Stimulated activated CD4-positive, alpha-beta T cell treated with anti-CD3 and anti-CD28 coated beads, Interleukin-4, amount 100 ng/mL, for 4 hours (primary cell): ENCODE results near the gene MMP21.

Experiments
- DNase-seq, 2 experiments: peaks; one replicate each; pipeline ENCODE4 v3.0.0-alpha.2; 2020

Gene MMP21

GRCh38 chr10:125775491-125776106 is at the start of gene MMP21:
MMP21 (minus strand) TSS chr10:125775821; CDS start chr10:125775821, 0 bp downstream.
- DNase-seq = no peak

GRCh38 chr10:125824736-125825135 is 49.1 kb upstream of the MMP21 start:
- DNase-seq = no peak

- no peak for DNase-seq
Observed at GRCh38 chr10:125823663-125824251, 48.1 kb upstream of the MMP21 start.

DNA sequence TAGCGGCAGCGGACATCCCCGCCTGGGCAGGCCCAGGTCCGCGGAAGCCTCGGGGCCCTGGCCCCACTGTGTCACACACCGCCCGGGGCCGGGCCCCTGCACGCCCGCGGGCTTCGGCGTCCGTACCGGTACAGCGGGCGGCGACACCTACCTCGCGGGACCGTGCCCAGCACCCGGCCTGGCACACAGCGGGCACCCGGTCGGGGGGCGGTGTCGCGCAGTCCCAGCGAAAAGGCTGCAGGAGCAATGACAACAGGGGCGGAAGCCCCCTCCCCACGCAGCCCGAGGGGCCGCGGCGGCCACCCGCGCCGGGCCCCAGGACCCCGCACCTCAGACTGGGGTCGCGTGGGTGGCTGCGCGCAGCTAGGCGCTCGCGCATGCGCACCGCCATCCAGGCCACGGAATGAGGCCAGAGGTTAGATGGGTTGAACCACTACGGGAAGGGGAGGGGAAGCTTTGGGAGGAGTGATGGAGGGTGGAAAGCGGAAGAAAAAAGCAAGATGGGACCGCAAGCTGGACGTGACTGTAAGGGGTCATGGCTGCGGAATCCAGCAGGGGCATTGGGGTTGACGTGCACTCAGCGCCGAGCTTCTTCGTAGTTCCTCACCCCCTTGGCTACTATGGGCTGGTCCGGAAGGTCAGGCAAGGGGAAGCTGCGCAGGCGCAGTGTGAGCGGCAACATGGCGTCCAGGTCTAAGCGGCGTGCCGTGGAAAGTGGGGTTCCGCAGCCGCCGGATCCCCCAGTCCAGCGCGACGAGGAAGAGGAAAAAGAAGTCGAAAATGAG is 47.4 kb upstream of the MMP21 start, which contains the start of the genes BCCIP and UROS:
BCCIP (plus strand) TSS at position 669 of the 785 bp plus-strand sequence; CDS start at position 681, 12 bp downstream.
UROS (minus strand) TSS at position 381 of the 785 bp plus-strand sequence. CDS start 6,759 bp downstream, outside the sequence.
- peak; percentile 88 for DNase-seq

DNA sequence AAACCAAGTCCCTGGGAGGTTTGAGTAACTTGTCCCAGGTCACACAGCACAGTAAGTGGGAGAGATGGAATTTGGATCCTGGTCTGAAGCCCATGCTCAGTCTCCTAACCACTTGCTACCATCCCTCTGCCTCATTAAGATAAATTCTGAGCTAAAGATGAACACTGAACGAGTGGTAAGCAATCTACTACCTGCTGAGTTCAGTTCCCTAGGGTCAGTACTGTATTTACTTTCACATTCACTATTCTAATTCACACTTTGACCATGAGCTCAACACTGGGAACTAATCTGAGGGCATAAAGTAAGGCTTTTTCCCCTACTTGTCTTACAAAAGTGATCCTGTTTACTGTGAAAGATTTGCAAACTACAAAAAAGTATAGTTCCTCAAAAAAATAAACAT is 45.1 kb upstream of the MMP21 start:
- no peak for DNase-seq

- no peak for DNase-seq
Observed at GRCh38 chr10:125817337-125817946, 41.8 kb upstream of the MMP21 start.

DNA sequence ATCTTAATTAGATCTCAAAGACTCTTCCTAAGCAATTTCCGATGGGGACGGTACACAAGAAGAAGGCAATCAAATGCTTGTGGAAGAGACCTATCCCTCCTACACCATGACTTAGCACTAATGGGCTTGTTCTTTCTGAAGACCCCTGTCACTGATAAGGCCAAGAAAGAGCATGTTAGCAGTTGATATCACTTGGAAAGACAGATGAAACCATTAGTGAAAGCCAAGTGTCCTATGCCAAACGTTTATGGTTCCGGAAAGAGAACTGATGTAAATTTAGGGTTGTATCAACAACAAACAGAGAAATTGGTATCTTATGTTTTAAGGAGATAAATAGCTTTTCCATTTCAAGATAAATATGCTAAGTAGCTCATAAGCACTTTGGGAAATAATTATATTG is 40.9 kb upstream of the MMP21 start:
- DNase-seq = no peak

DNA sequence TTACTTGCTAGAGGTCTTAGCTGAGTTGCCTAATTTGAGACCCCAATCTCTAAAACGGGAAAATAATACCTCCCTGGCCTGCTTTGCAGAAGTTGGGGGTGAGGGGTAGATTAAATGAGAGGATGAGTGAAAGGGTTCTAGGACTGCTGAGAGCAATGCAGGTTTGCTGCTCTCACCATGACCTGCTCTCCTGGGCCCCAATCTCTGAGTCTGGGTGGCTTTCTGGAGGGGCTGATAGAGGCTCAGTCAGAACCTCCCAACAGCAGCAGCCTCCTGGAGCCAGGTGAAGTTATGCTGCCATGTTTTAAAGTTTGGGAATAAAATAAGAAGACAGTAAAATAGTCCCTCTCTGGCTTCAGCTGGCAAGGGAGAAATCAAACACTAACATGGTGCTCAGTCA is 40.1 kb upstream of the MMP21 start:
- DNase-seq = no peak

DNA sequence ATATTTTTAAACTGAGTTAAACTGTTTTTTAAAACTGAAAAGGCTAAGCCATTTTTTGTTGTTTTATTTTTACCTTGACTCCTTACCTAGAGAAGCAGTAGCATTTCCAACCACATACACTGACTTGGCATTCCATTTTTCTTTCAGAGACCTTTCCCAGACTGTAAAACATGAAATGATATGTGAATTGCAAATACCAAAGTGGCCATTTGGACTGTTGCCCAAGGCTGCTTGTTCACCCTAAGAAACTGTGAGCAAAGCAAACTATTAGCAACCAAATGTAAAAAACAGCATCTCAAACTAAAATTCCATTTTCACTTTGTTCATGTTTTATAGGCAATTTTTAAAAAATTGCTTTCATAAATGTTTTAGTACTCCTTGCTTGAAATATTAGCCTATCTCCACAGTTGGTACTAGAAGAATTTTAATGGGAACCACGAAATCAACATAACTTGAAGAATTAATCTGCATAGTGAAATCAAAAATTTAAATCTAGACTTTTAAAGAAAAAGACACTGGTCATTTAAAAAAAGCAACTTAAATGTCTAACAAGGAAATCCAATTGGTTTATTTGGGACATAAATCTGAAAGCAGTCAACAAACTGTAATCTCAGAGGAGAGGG is 36.6 kb upstream of the MMP21 start:
- DNase-seq = no peak

DNA sequence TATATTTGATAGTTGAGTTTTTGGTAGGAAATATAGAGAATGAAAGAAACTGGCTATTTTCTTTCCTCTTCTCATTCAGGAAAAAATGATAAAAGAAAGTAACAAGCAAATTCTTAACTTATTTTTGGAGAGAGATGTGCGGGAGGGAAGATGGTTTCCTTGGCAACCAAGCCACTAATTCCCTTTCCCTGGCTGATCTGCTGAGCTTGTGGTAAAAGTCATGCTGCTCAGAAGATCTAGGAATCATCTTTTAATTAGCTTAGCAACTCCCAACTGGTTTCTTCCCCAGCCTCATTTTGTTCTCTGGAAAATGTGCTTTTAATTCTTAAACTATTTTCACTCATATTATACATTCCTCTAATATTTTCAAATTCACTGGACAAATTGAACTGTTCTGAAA is 35.6 kb upstream of the MMP21 start:
- DNase-seq = no peak

DNA sequence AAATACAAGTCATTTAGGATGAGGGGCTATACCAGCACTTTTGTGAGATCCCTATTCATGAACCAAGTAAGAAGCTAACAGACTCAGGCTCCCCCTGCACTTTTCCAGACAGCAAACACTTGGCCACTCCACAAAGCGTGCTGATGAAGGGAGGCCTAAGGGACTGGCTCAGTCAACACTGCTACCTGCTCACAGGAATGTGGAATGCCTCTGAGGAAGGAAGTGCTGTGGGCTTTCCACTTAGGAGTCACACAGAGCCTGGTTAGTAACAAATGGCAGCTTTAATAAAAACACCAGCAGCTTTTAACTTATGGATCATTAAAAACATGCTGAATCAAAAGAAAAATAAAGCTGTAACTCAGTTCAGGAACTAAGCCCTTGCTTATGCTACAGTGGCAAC is 32.4 kb upstream of the MMP21 start:
- DNase-seq = no peak

GRCh38 chr10:125802739-125803138 is 27.1 kb upstream of the MMP21 start:
- no peak for DNase-seq

DNA sequence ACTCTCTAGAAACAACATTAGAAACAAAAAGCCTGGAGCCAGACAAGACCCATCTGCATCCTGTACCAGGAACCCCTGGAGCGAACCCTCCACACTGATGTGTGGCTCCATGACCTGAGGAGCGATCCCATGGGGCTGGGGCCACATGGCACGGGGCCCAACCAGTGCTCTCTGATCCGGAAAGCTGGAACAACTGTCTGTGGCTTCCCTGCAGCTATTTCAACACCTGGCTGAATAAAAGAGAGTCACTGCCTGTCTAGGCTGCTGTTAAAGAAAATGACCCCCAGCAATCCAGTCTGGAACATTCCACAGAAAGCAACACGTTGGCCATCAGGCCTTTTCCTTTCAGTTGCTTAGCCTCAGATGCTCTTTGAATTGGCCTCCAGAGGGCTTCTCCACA is 26.5 kb upstream of the MMP21 start:
- DNase-seq = no peak

GRCh38 chr10:125801574-125801973 is 26.0 kb upstream of the MMP21 start:
- no peak for DNase-seq

- no peak for DNase-seq
Observed at GRCh38 chr10:125799451-125800182, 24.0 kb upstream of the MMP21 start.

DNA sequence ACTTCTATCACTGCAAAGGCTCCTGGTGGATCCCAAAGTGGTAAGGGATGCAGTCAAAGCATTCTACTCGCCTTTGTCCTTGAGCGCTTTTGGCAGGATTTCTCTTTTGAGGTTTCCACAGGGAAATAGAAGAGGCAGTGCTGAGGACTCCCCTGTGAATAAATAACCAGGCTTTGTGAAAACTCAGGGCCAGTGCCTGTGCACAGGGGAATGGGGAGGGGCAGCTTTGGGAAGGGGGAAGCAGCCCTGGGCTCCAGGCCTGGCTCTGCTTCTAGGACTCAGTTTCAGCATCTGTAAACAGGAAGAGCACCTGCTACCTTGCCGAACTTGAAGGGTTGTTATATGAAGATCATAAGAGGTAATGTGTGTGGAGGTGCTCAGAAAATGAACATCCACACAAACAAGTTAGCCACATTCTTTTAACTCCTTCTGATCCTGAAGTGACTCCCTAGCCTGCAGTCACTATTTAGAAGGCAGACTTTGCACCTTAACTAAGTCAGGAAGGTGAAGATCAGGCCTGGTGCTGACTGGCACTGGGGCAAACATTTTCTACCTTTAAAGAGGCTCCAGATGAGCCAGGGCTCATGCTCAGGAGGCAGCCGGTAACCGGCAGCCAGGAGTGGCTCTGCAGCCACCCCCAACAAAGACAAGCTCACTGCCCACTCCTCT is 22.5 kb upstream of the MMP21 start:
- no peak for DNase-seq

DNA sequence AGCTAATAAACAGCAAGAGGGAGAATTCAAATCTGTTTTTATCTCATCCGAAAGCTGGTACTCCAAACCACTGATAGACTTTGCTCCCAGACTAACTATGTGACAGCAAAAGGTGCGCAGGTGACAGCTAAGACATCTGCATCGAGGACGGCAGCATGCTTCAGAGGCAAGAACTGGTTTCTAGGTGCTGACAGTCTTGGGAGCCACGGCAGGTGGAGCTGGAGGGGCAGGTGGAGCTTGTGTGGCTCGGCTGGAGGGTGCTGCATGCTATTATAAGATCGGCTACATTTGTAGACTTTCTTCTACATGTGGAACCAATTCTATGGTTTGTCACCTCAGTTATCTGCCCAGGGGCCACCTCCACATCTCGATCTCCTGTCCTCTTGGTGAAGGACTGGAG is 21.8 kb upstream of the MMP21 start:
- no peak for DNase-seq

GRCh38 chr10:125795637-125796190 is 20.1 kb upstream of the MMP21 start:
- DNase-seq = no peak

DNA sequence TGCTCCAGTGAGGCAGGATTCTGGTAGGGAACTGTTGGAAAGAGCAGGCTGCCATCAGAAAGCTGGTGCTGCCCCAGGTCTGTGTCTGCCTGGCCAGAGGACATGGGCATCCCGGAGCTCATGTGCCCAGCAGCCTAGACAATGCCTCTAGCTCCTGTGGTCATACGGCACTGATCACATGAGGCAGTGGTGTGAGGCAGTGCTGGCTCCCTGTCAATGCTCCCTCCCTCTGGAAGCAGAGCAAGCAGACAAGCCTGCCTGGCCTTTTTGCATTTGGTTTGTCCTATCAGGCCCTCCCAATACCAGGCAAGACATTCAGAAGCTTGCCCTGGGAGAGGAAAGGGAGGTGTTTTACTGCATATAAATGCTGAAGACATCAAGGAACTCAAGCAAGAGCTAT is 19.5 kb upstream of the MMP21 start:
- no peak for DNase-seq

- no peak for DNase-seq
Observed at GRCh38 chr10:125792342-125793300, 17.0 kb upstream of the MMP21 start.
